ENCODE results near the gene TTLL9. TPM values are rescaled to one million over a fixed set of nuclear protein-coding genes. Genes with fewer than 3 reads are reported as not detected.

Gene TTLL9
- total RNA-seq, 1 donor from 2014 or later, result 0.23 TPM

GRCh38 chr20:31974296-31974695 is 103.9 kb downstream of the TTLL9 start:
- no peak for DNase-seq (ENCODE audit: extremely low read depth, low read depth, low spot score)

DNA sequence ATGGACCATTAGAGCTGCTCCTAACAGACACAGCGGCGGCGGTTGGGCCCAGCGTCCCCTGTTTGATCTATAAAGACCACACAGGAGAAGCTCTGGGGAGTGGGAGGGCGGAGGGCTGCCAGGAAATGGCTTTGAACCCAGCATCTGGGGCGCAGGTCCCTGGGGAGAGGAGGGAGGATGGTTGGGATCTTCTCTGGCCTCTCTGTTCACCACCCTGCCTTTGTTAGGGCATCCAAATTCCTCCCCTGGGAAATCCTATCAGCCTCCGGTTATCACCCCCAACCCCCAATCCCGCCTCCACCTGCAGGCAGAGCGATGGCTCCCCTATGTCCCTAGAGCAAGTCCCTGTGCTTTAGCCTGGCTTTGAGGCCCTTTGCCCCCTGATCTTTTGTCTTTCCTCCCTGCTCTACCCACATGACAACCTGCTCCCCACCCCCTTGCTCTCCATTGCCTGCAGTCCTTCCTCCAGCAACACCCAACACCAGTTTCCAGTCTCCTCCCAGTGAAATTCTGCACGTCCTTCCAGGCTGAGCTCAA is 104.6 kb downstream of the TTLL9 start:
- DNase-seq (ENCODE audit: extremely low read depth, low read depth, low spot score), result no peak

DNA sequence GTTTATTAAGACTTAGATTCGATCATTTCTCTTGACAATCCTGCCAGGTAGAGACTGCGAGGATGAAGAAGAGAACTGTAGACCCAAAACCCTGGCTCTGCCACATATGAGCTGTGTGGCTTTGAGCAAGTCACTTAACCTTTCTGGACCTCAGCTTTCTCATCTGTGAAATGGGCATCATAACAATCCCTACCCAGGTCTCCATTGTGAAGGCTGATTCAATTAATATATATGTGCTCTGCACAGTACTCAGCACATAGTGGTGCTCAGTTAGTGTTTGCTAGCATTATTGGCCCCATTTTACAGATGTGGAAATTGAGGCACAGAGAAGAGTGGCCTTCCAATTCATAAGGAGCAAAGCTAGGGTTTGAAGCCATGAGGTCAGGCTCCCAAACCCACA is 105.4 kb downstream of the TTLL9 start:
- DNase-seq (ENCODE audit: extremely low read depth, low read depth, low spot score), result no peak

GRCh38 chr20:31977080-31977479 is 106.6 kb downstream of the TTLL9 start:
- no peak for DNase-seq (ENCODE audit: extremely low read depth, low read depth, low spot score)

GRCh38 chr20:31979713-31980426 is 109.4 kb downstream of the TTLL9 start:
- DNase-seq (ENCODE audit: extremely low read depth, low read depth, low spot score), result no peak

GRCh38 chr20:31981784-31982183 is 111.3 kb downstream of the TTLL9 start:
- no peak for DNase-seq (ENCODE audit: extremely low read depth, low read depth, low spot score)

DNA sequence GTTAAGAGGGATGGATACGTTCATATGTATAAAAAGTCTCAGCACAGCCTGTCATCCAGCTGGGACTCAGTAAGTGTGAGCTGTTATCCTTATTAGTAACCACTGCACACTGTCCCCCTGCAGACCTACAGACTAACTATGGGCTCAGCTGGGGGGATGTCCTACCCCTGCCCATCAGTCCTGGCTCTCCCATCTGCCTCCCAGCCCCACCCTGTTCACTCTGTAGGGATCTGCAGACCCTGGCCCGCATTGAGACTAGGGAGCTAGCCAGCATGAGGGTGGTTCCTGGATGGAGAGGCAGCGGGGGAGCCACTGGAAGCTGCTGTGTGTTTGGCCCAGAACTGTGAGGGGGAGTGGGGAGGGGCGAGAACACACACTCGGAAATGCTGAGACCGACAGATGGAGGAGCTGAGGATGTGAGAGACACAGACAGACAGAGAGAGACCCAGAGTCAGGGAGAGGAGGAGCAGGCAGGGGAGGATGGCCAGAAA is 114.6 kb downstream of the TTLL9 start:
- DNase-seq (ENCODE audit: extremely low read depth, low read depth, low spot score), result no peak

GRCh38 chr20:31987744-31988143 is 117.3 kb downstream of the TTLL9 start:
- DNase-seq (ENCODE audit: extremely low read depth, low read depth, low spot score), result no peak

DNA sequence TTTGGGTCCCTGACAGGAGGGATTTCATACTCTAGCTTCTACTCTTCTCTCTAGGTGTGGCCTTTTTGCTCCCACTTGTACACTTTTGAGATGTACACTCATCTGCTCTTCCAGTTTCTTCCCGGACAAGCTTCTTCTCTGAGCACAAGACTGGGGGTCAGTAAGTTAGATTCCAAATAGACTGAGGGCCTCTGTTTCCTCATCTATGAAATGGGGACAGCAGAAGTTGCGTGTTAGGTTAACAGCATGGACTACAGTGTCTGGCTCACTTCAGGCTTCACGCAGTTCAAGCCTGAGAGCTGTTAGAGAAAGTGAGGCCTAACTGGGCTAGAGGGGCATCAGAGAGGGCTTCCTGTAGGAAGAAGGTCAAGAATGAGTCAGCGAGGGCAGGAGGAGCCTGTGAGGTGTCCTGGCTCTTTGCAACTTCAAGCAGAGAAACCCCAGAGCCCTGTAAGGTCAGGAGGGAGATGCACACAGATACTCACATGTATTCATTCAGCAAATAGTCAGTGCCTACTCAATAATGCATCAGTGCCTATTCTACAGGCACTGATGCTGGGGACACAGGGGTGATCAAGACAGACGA is 118.1 kb downstream of the TTLL9 start:
- DNase-seq (ENCODE audit: extremely low read depth, low read depth, low spot score), result no peak

DNA sequence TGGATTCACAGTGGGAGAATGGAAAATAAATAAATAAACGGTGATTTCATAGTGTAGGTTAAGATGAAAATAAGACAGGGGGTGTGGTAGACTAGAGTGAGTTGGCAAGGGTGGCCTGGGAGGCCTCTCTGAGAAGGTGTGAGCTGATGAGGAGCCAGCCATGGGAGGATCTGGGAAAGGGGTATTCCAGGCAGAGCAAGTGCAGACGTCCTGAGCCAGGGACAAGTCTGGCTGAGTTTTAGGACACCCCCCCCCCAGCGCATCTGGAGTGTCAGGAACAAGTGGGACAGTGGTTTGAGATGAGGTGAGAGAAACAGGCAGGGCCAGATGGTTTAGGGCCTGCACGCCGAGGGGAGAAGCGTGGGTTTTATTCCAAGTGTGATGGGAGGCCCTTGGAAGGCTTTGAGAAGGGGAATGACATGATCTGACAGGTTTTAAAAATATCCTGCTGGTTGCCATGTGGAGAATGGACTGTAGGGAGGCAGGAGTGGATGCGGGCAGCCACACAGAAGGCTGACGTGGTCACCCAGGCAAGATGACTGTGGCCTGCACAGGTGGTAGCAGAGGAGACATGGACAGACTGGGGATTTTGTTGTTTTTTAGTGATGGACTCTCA is 118.7 kb downstream of the TTLL9 start:
- no peak for DNase-seq (ENCODE audit: extremely low read depth, low read depth, low spot score)

DNA sequence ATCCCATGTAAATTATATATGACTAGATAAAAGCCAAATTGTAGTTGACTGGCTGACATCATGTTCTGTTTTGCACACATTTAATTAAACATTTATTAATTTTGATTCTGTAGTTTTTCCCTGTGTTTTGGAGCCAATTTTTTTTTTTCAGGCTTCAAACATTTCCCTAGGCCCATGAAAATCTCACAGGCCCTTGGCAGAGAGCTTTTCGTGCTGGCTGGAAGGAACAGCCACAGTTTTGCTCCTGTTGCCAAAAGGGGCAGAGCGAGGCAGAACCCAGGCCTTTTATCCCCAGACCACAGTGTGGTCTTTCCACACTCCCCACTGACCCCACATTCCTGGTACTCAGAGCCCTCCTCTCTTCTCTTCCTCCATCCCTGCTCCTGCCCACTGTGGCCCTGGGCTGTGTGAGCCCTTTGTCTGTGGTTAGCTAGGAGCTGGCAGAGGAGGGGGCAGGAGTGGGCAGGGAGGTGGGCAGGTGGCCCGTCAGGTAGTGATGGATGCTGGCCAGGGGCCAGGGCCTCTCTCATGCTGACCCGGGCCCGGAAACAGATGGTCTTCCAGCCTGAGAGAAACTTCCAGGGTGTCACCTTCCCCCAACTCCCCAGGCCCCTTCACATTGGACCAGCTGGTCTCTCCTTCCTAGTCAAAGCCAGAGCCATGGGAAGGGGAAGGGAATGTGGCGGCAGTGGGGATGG is 120.4 kb downstream of the TTLL9 start:
- DNase-seq (ENCODE audit: extremely low read depth, low read depth, low spot score), result no peak

- DNase-seq (ENCODE audit: extremely low read depth, low read depth, low spot score), result no peak
Observed at GRCh38 chr20:31991339-31991705, 120.9 kb downstream of the TTLL9 start.

GRCh38 chr20:31992086-31992485 is 121.7 kb downstream of the TTLL9 start:
- DNase-seq (ENCODE audit: extremely low read depth, low read depth, low spot score), result no peak

Other genes with a start within 250 kb of the TTLL9 start
- not detected in 2 replicates for gene COX4I2, start 232.7 kb upstream of the TTLL9 start, total RNA-seq
- 143 and 241 TPM in 2 replicates for gene BCL2L1, start 147.8 kb upstream of the TTLL9 start, total RNA-seq
- 16.1 and 31.0 TPM in 2 replicates for gene TPX2, start 131.3 kb upstream of the TTLL9 start, total RNA-seq
- gene MYLK2, start 51.3 kb upstream of the TTLL9 start, total RNA-seq, result 2.9 and 4.1 TPM in 2 replicates
- gene FOXS1, start 25.0 kb upstream of the TTLL9 start, total RNA-seq, result 0.82 and 1.6 TPM in 2 replicates
- 0.48 and 0.64 TPM in 2 replicates for gene DUSP15, start 107 bp upstream of the TTLL9 start, total RNA-seq
- gene PDRG1, start 81.4 kb downstream of the TTLL9 start, total RNA-seq, result 13.9 and 15.8 TPM in 2 replicates
- 0.05 TPM in 1 of 2 replicates, not detected in the other for gene XKR7, start 97.5 kb downstream of the TTLL9 start, total RNA-seq
- 12.3 and 29.1 TPM in 2 replicates for gene CCM2L, start 139.8 kb downstream of the TTLL9 start, total RNA-seq
- not detected in 2 replicates for gene HCK, start 181.6 kb downstream of the TTLL9 start, total RNA-seq
- gene TM9SF4, start 239.1 kb downstream of the TTLL9 start, total RNA-seq, result 44.2 and 52.2 TPM in 2 replicates